Fibroblast of lung (primary cell): ENCODE results near the gene PEX16. TPM values are rescaled to one million over a fixed set of nuclear protein-coding genes. Genes with fewer than 3 reads are reported as not detected.

Experiments used
- DNase-seq, 2 donors: peaks; one replicate each; pipeline versions ENCODE4 v3.0.0 to v3.0.0-alpha.2; 2010; ENCODE audit warnings: low read depth in 2 of 2
- H2AFZ ChIP-seq: 2 replicates; pipeline ENCODE4 v1.5.1; 2012; ENCODE audit warnings: low read length, control low read depth, inconsistent platforms
- H3K27ac ChIP-seq: 2 replicates; pipeline ENCODE4 v1.5.1; 2011; ENCODE audit warnings: low read length, control low read depth; ENCODE audit not compliant: insufficient read depth
- H3K27me3 ChIP-seq: 2 replicates; pipeline ENCODE4 v1.5.1; 2011; ENCODE audit warnings: mild to moderate bottlenecking, low read length; ENCODE audit not compliant: control insufficient read depth, insufficient read depth
- H3K36me3 ChIP-seq: 2 replicates; pipeline ENCODE4 v1.5.1; 2011; ENCODE audit warnings: low read length; ENCODE audit not compliant: control insufficient read depth, insufficient read depth
- H3K4me1 ChIP-seq: 2 replicates; pipeline ENCODE4 v1.5.1; 2011; ENCODE audit warnings: low read length; ENCODE audit not compliant: control insufficient read depth, insufficient read depth; ENCODE audit errors: extremely low read depth
- H3K4me2 ChIP-seq: 2 replicates; pipeline ENCODE4 v1.5.1; 2011; ENCODE audit warnings: low read length, control low read depth; ENCODE audit not compliant: insufficient read depth; ENCODE audit errors: extremely low read depth
- H3K4me3 ChIP-seq, 4 experiments: fragments of 200-600 bp in 1 of 4; sonication (generic) in 1 of 4; replicated peaks in 1 of 4; 2 replicates each; pipeline ENCODE4 v1.5.1; 2011 to 2016; ENCODE audit warnings: low read length in 4 of 4, low read depth in 3 of 4, mild to moderate bottlenecking in 3 of 4, control low read depth in 2 of 4, inconsistent platforms in 1 of 4, mixed read lengths in 1 of 4; ENCODE audit not compliant: insufficient read depth in 1 of 4; ENCODE audit errors: control extremely low read depth in 1 of 4
- H3K79me2 ChIP-seq: 2 replicates; pipeline ENCODE4 v1.5.1; 2012; ENCODE audit warnings: mild to moderate bottlenecking, low read length, inconsistent platforms; ENCODE audit not compliant: control insufficient read depth, insufficient read depth
- H3K9ac ChIP-seq: 2 replicates; pipeline ENCODE4 v1.5.1; 2011; ENCODE audit warnings: mild to moderate bottlenecking, low read length, control low read depth; ENCODE audit not compliant: insufficient read depth
- H3K9me3 ChIP-seq: 2 replicates; pipeline ENCODE4 v1.5.1; 2012; ENCODE audit warnings: low read depth, low read length; ENCODE audit not compliant: control insufficient read depth, insufficient read depth
- H4K20me1 ChIP-seq: 2 replicates; pipeline ENCODE4 v1.5.1; 2011; ENCODE audit warnings: low read length; ENCODE audit not compliant: control insufficient read depth, insufficient read depth; ENCODE audit errors: extremely low read depth
- EZH2 ChIP-seq: IDR thresholded peaks from 2 replicates; pipeline ENCODE4 v1.5.1; 2012; ENCODE audit warnings: low read length, control low read depth, mild to moderate bottlenecking; ENCODE audit errors: missing control alignments
- polyA plus RNA-seq, 2 donors: library from polyadenylated mRNA; depleted of rRNA in 1 of 2; stranded (reverse) in 1 of 2; unstranded in 1 of 2; fragments of >200 nt; gene quantifications; 2 replicates each; pipeline ENCODE4 v1.2.1, GENCODE V29; 2011 to 2012; ENCODE audit warnings: missing spikeins in 1 of 2
- total RNA-seq: library from RNA; depleted of rRNA; stranded (reverse); fragments of >200 nt; gene quantifications from 2 replicates; pipeline ENCODE4 v1.2.1, GENCODE V29; 2014
- TF ChIP-seq, protein P1 (sequence below), 2 donors: IDR thresholded peaks in 1 of 2; conservative IDR thresholded peaks in 1 of 2; 1 replicate in 1 of 2; 2 replicates in 1 of 2; pipeline ENCODE4 v1.5.1; 2011 to 2012; ENCODE audit warnings: low read length in 2 of 2, control low read depth in 1 of 2, inconsistent platforms in 1 of 2, low read depth in 1 of 2, mild to moderate bottlenecking in 1 of 2

The PEX16 gene
- total and polyA plus RNA-seq, 2 donors (not counting 1 experiment from before 2014, with no cell fraction given), result 11.0 to 44.4 TPM

DNA sequence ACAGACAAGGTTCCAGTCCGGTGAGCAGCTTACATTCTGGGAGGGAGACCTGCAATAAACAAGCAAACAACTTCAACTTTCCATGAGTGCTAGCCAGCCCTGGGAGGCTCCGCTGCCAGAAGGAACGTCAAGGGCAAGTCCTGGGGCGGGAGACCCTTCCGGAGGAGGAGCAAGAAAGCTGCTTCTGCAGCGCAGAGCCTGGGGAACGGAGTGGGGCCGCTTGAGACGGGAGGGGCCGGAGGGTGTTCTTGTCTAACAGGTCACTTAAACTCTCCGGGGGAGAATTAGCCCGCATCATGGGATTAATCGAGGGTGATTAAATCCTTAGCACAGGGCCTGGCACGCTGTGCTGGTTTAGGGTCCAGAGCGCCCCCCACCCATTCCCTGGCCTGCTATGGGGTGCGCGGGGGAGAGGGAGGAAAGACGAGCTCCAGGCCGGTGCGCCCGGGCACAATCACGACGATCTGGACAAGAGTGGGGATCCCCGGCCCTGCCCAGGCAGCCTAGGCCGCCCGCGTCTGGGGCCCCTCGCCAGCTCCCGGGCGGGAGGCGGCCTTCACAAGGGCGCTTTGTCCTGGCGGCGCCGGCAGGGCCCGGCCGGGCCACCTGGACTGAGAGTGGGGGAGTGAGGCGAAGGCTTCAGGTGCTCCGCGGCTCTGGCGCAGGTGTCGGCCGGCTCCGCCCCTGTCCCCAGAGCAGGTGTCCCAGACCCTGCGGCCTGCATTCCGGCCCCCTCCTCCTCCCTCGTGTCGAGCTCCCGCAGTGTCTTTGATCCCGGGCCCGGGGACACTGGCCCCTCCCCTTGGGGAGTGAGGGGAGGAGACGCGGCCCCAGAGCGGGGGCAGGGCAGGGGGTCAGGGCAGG, 4.1 kb upstream of the PEX16 start:
- H2AFZ ChIP-seq, result no peak overlapping the region
- no peak for DNase-seq
- no peak for TF ChIP-seq EZH2
- TF ChIP-seq, protein P1, sequence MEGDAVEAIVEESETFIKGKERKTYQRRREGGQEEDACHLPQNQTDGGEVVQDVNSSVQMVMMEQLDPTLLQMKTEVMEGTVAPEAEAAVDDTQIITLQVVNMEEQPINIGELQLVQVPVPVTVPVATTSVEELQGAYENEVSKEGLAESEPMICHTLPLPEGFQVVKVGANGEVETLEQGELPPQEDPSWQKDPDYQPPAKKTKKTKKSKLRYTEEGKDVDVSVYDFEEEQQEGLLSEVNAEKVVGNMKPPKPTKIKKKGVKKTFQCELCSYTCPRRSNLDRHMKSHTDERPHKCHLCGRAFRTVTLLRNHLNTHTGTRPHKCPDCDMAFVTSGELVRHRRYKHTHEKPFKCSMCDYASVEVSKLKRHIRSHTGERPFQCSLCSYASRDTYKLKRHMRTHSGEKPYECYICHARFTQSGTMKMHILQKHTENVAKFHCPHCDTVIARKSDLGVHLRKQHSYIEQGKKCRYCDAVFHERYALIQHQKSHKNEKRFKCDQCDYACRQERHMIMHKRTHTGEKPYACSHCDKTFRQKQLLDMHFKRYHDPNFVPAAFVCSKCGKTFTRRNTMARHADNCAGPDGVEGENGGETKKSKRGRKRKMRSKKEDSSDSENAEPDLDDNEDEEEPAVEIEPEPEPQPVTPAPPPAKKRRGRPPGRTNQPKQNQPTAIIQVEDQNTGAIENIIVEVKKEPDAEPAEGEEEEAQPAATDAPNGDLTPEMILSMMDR (conservative IDR thresholded peaks at IDR 0.05 in 1 of 2, IDR thresholded peaks at IDR 0.05 in 1 of 2; ENCODE audit: low read depth in 1 of 2, low read length in 2 of 2), result no peak
- H3K79me2 ChIP-seq, result peaks cover 8% of the 10 kb centered on the region
- H3K9ac ChIP-seq, result no peak overlapping the region
- no peak overlapping the region for H3K27ac ChIP-seq
- no peak overlapping the region for H3K4me3 ChIP-seq
- no peaks in the 10 kb centered on the region for H3K9me3 ChIP-seq
- no peaks in the 10 kb centered on the region for H4K20me1 ChIP-seq
- peaks cover 31% of the 10 kb centered on the region for H3K27me3 ChIP-seq
- H3K36me3 ChIP-seq, result no peaks in the 10 kb centered on the region
- H3K4me1 ChIP-seq, result peaks cover 1% of the 10 kb centered on the region
- H3K4me2 ChIP-seq, result no peak overlapping the region

DNA sequence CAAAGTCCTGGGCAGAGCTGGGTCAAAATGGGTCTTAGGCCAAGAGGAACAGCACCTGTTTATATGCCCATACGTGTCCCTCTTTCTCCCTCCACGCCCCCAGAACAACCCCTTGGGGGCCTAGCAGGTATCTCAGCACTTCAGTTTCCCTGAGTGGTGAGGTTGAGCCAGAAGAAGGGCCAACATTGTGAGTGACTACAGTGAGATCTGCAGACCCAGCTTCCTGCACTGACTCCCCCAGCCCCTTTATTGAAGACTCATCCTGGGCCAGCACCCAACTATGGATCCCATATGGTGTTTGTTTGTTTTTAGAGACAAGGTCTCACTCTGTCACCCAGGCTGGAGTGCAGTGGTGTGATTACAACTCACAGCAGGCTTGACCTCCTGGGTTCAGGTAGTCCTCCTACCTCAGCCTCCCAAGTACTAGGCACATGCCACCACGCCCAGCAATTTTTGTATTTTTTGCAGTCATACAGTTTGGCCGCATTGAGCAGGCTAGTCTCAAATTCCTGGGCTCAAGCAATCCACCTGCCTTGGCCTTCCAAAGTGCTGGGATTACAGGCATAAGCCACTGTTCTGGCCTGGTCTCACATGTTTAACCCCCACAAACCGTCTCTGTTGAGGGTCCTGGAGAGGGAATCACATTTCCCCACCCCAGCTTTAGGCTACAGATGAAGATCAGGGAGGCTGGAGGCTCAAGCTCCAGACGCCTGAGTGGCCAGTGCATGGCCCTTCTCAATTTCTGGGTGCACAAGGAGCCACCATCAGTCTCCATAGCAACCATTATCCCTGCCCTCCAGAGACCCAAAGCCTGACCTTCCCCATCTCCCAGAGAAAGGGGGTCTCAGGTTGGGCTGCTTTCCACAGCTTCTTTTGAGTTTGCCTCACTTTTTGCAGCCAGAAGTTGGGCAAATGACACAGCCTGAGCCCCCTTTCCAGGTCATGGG, 3.1 kb upstream of the PEX16 start:
- Histone ChIP-seq H3K79me2 (peaks cover 16% of the 10 kb centered on the region), H3K9me3 (no peaks in the 10 kb centered on the region), H3K27ac (no peak overlapping the region), H3K27me3 (peaks cover 23% of the 10 kb centered on the region), H3K9ac (no peak overlapping the region), H3K36me3 (no peaks in the 10 kb centered on the region), H2AFZ (no peak overlapping the region), H3K4me1 (peaks cover 2% of the 10 kb centered on the region), H4K20me1 (no peaks in the 10 kb centered on the region), H3K4me2 (no peak overlapping the region), H3K4me3 (no peak overlapping the region)
- no peak for DNase-seq
- TF ChIP-seq, protein P1 (conservative IDR thresholded peaks at IDR 0.05 in 1 of 2, IDR thresholded peaks at IDR 0.05 in 1 of 2; ENCODE audit: low read depth in 1 of 2, low read length in 2 of 2), result no peak
- no peak for TF ChIP-seq EZH2
